ENCODE results near the gene ADAMTSL2. TPM values are rescaled to one million over a fixed set of nuclear protein-coding genes. Genes with fewer than 3 reads are reported as not detected.

Gene ADAMTSL2
- polyA plus RNA-seq, 1 experiment: not detected

- no peak for TF ChIP-seq CTCF (IDR thresholded peaks at IDR 0.05; ENCODE audit: insufficient read depth, low read depth, low read length)
- Histone ChIP-seq H3K36me3 (ENCODE audit: control insufficient read depth, insufficient read depth, low read length) (no peaks in the 10 kb centered on the region), H3K27me3 (ENCODE audit: control insufficient read depth, insufficient read depth, low read length) (peaks cover 6% of the 10 kb centered on the region), H3K4me3 (ENCODE audit: low read depth, low read length) (no peak overlapping the region)
- POLR2A ChIA-PET: no interaction called here
- no peak for DNase-seq (ENCODE audit: low read depth)
- CTCF ChIA-PET: no interaction called here
Observed at GRCh38 chr9:133576031-133576874, 41.7 kb downstream of the ADAMTSL2 start.

GRCh38 chr9:133576875-133577736, 42.6 kb downstream of the ADAMTSL2 start:
- H3K36me3 ChIP-seq (ENCODE audit: control insufficient read depth, insufficient read depth, low read length): no peaks in the 10 kb centered on the region
- DNase-seq (ENCODE audit: low read depth): no peak
- CTCF ChIA-PET: no interaction called here
- POLR2A ChIA-PET: no interaction called here
- peaks cover 6% of the 10 kb centered on the region for H3K27me3 ChIP-seq (ENCODE audit: control insufficient read depth, insufficient read depth, low read length)
- no peak overlapping the region for H3K4me3 ChIP-seq (ENCODE audit: low read depth, low read length)
- no peak for TF ChIP-seq CTCF (IDR thresholded peaks at IDR 0.05; ENCODE audit: insufficient read depth, low read depth, low read length)

- no peaks in the 10 kb centered on the region for H3K36me3 ChIP-seq (ENCODE audit: control insufficient read depth, insufficient read depth, low read length)
- H3K27me3 ChIP-seq (ENCODE audit: control insufficient read depth, insufficient read depth, low read length): peaks cover 9% of the 10 kb centered on the region
- ChIA-PET CTCF (no interaction called here), POLR2A (no interaction called here)
- DNase-seq (ENCODE audit: low read depth): no peak
- H3K4me3 ChIP-seq (ENCODE audit: low read depth, low read length): no peak overlapping the region
- TF ChIP-seq CTCF (IDR thresholded peaks at IDR 0.05; ENCODE audit: insufficient read depth, low read depth, low read length): no peak
Observed at GRCh38 chr9:133577737-133578112, 43.2 kb downstream of the ADAMTSL2 start.

- no peak for DNase-seq (ENCODE audit: low read depth)
- ChIA-PET POLR2A (no interaction called here), CTCF (no interaction called here)
- Histone ChIP-seq H3K36me3 (ENCODE audit: control insufficient read depth, insufficient read depth, low read length) (no peaks in the 10 kb centered on the region), H3K4me3 (ENCODE audit: low read depth, low read length) (no peak overlapping the region), H3K27me3 (ENCODE audit: control insufficient read depth, insufficient read depth, low read length) (peaks cover 13% of the 10 kb centered on the region)
- TF ChIP-seq CTCF (IDR thresholded peaks at IDR 0.05; ENCODE audit: insufficient read depth, low read depth, low read length): no peak
Observed at GRCh38 chr9:133578524-133579441, 44.3 kb downstream of the ADAMTSL2 start.

All from BJ (cell line).